ENCODE results near the gene ZNHIT1. TPM values are rescaled to one million over a fixed set of nuclear protein-coding genes. Genes with fewer than 3 reads are reported as not detected.

ZNHIT1 gene
- total RNA-seq, 1 experiment from 2014 or later: 69.7 TPM

GRCh38 chr7:101172005-101172853 is 45.7 kb upstream of the ZNHIT1 start:
- POLR2A ChIA-PET: no interaction called here
- Histone ChIP-seq H3K4me1 (ENCODE audit: control insufficient read depth, insufficient read depth, low read length) (peaks cover 39% of the 10 kb centered on the region), H3K4me3 (ENCODE audit: low read depth in 2 of 2, low read length in 2 of 2) (peak overlapping the region in 1 of 2 experiments; percentile 62; a peak in 2 of 4 replicates), H3K9me3 (ENCODE audit: control insufficient read depth, insufficient read depth, low read depth, low read length) (no peaks in the 10 kb centered on the region), H3K27me3 (ENCODE audit: control insufficient read depth, insufficient read depth, low read length) (peaks cover 16% of the 10 kb centered on the region), H3K27ac (ENCODE audit: low read length) (no peak overlapping the region), H3K36me3 (ENCODE audit: control insufficient read depth, insufficient read depth, low read length) (no peaks in the 10 kb centered on the region)
- in situ Hi-C loops (cut with HindIII; ENCODE audit: low pct_unique_long_range_greater_than_20kb, low sequenced_read_pairs) (no loop called here), intact Hi-C loops (cut with micrococcal nuclease; ENCODE audit: unreplicated experiment) (no loop called here)
- ATAC-seq (no peak), DNase-seq (ENCODE audit: low read depth, low spot score) (no peak)
- TF ChIP-seq CTCF (IDR thresholded peaks at IDR 0.05) (no peak; the same call in 1 of the 2 replicates), SIN3A (IDR thresholded peaks at IDR 0.05; ENCODE audit: borderline replicate concordance, insufficient read depth, low read depth, low read length) (no peak), POLR2AphosphoS5 (IDR thresholded peaks at IDR 0.05; ENCODE audit: low read depth, low read length) (no peak), TCF7L2 (IDR thresholded peaks at IDR 0.05; ENCODE audit: low read depth, low read length) (no peak), REST (IDR thresholded peaks at IDR 0.05; ENCODE audit: insufficient read depth in 1 of 2, low read depth in 2 of 2, low read length in 1 of 2) (no peak)
- BruUV-seq (replicated peaks): no TSS peak
- CTCF ChIA-PET: interaction anchor here (1.1 to 1.4 kb wide), 2 partner anchors 20 to 28 kb away, joined by 3 to 8 read pairs; no protein-coding TSS in a partner anchor

- peaks cover 37% of the 10 kb centered on the region for H3K4me1 ChIP-seq (ENCODE audit: control insufficient read depth, insufficient read depth, low read length)
- intact Hi-C loops (cut with micrococcal nuclease; ENCODE audit: unreplicated experiment): no loop called here
- H3K27ac ChIP-seq (ENCODE audit: low read length): no peak overlapping the region
- in situ Hi-C loops (cut with HindIII; ENCODE audit: low pct_unique_long_range_greater_than_20kb, low sequenced_read_pairs): no loop called here
- peak overlapping the region; percentile 31 to 62 for H3K4me3 ChIP-seq (ENCODE audit: low read depth in 2 of 2, low read length in 2 of 2)
- no peaks in the 10 kb centered on the region for H3K36me3 ChIP-seq (ENCODE audit: control insufficient read depth, insufficient read depth, low read length)
- BruUV-seq (replicated peaks): no TSS peak
- no peaks in the 10 kb centered on the region for H3K9me3 ChIP-seq (ENCODE audit: control insufficient read depth, insufficient read depth, low read depth, low read length)
- DNase-seq (ENCODE audit: low read depth, low spot score) (no peak), ATAC-seq (peak; percentile 76)
- CTCF ChIA-PET: interaction anchor here (0.9 kb wide), 1 partner anchor 20 kb away, joined by 3 read pairs; no protein-coding TSS in a partner anchor
- POLR2A ChIA-PET: interaction anchor here (0.7 to 1.7 kb wide), 3 partner anchors 14 to 45 kb away, joined by 4 to 7 read pairs (median 6); partner anchors contain the start of gene ZNHIT1
- no peak for TF ChIP-seq TCF7L2 (IDR thresholded peaks at IDR 0.05; ENCODE audit: low read depth, low read length)
- TF ChIP-seq POLR2AphosphoS5 (IDR thresholded peaks at IDR 0.05; ENCODE audit: low read depth, low read length): no peak
- TF ChIP-seq SIN3A (IDR thresholded peaks at IDR 0.05; ENCODE audit: borderline replicate concordance, insufficient read depth, low read depth, low read length): no peak
- TF ChIP-seq CTCF (IDR thresholded peaks at IDR 0.05): no peak
- TF ChIP-seq REST (IDR thresholded peaks at IDR 0.05; ENCODE audit: insufficient read depth in 1 of 2, low read depth in 2 of 2, low read length in 1 of 2): no peak
- peaks cover 16% of the 10 kb centered on the region for H3K27me3 ChIP-seq (ENCODE audit: control insufficient read depth, insufficient read depth, low read length)
Measured at GRCh38 chr7:101172854-101173751, 44.9 kb upstream of the ZNHIT1 start.
